Astrocyte (in vitro differentiated cells and primary cell): ENCODE results near the gene CTSD.

Experiments used
- EZH2 ChIP-seq: IDR thresholded peaks from 2 replicates; pipeline ENCODE4 v1.6.1; 2012; ENCODE audit warnings: mild to moderate bottlenecking, low read length, inconsistent platforms; ENCODE audit not compliant: insufficient read depth
- TF ChIP-seq, protein P1 (sequence below): IDR thresholded peaks from 2 replicates; pipeline ENCODE4 v1.5.1; 2011; ENCODE audit warnings: low read depth, mild to moderate bottlenecking, inconsistent platforms, low read length, moderate library complexity; ENCODE audit not compliant: insufficient read depth

DNA sequence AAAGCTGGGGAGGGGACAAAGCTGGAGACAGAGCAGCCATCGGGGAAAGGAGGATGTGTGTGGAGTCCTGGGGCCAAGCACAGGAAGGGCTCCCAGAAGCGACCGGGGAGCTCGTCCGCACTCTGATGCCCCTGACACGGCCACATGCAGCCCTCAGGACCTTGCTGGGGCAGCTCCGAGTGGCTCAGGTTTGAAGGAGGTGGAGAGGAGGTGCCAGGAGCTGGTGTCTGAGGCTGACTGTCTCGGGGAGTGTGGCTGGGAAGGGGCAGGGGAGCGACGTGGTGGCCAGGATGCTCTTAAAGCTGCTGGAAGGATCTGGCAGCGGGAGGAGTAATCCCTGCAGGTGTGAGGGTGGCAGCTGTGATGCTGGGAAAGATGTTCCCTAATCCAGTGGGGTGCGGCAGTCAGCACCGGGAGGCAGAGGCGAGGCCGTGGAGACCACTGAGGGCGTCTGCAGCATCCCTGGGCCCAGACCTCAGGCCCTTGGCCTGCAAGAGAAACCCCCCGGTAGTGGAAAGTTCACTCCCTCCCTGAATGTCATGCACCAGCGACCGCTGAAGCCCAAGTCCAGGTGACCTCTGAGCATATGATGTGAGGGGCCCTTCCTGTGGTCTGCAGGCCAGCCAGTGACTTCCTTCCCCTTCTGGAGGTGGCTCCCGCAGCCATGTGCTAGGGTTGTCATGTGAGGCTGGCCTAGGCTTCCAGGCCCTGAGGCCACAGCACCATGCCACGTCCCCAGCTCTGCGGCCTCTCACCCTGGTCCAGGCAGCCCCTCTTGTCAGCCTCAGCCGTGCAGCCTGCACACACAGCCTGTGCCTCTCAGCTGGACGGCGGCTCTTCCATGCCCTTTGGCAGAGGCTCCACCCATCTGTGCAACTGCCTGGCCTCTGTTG is 17.2 kb upstream of the CTSD start:
- TF ChIP-seq, protein P1, sequence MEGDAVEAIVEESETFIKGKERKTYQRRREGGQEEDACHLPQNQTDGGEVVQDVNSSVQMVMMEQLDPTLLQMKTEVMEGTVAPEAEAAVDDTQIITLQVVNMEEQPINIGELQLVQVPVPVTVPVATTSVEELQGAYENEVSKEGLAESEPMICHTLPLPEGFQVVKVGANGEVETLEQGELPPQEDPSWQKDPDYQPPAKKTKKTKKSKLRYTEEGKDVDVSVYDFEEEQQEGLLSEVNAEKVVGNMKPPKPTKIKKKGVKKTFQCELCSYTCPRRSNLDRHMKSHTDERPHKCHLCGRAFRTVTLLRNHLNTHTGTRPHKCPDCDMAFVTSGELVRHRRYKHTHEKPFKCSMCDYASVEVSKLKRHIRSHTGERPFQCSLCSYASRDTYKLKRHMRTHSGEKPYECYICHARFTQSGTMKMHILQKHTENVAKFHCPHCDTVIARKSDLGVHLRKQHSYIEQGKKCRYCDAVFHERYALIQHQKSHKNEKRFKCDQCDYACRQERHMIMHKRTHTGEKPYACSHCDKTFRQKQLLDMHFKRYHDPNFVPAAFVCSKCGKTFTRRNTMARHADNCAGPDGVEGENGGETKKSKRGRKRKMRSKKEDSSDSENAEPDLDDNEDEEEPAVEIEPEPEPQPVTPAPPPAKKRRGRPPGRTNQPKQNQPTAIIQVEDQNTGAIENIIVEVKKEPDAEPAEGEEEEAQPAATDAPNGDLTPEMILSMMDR = no peak
- TF ChIP-seq EZH2 = no peak
